ENCODE data around the gene TFRC.
"Not testable (repeated sequence)": the region's sequence is repeated elsewhere in the genome, so short reads cannot be mapped to it uniquely, and the experiment has no call there.

Gene TFRC

GRCh38 chr3:196004359-196005052 lies 77.4 kb downstream of the TFRC start:
- not testable (repeated sequence) for DNase-seq (ENCODE audit: low spot score)

- DNase-seq (ENCODE audit: low spot score), result no peak
Measured at GRCh38 chr3:196003611-196004010, 78.3 kb downstream of the TFRC start.

- DNase-seq (ENCODE audit: low spot score), result not testable (repeated sequence)
Measured at GRCh38 chr3:196002721-196003120, 79.2 kb downstream of the TFRC start.

- not testable (repeated sequence) for DNase-seq (ENCODE audit: low spot score)
Measured at GRCh38 chr3:196001240-196001639, 80.7 kb downstream of the TFRC start.

- not testable (repeated sequence) for DNase-seq (ENCODE audit: low spot score)
Measured at GRCh38 chr3:196000360-196000950, 81.4 kb downstream of the TFRC start.

- DNase-seq (ENCODE audit: low spot score), result no peak
Measured at GRCh38 chr3:195999896-196000295, 82.0 kb downstream of the TFRC start.

Data from globus pallidus (tissue), 1 donor.